Keratinocyte (primary cell): ENCODE results near the gene STK11.

Experiments
- EZH2 ChIP-seq: IDR thresholded peaks from one replicate; pipeline ENCODE4 v1.6.1; 2012; ENCODE audit warnings: inconsistent platforms, mild to moderate bottlenecking, low read length, moderate library complexity
- TF ChIP-seq, protein P1 (sequence below), 3 experiments: IDR thresholded peaks in 1 of 3; conservative IDR thresholded peaks in 1 of 3; optimal IDR thresholded peaks in 1 of 3; 2 replicates in 2 of 3; 3 replicates in 1 of 3; pipeline versions ENCODE3 to v1.5.1; 2011; ENCODE audit warnings: low read length in 3 of 3, mild to moderate bottlenecking in 3 of 3, moderate library complexity in 2 of 3, control low read depth in 1 of 3, inconsistent platforms in 1 of 3; ENCODE audit not compliant: insufficient read depth in 2 of 3; ENCODE audit errors: extremely low read depth in 1 of 3

DNA sequence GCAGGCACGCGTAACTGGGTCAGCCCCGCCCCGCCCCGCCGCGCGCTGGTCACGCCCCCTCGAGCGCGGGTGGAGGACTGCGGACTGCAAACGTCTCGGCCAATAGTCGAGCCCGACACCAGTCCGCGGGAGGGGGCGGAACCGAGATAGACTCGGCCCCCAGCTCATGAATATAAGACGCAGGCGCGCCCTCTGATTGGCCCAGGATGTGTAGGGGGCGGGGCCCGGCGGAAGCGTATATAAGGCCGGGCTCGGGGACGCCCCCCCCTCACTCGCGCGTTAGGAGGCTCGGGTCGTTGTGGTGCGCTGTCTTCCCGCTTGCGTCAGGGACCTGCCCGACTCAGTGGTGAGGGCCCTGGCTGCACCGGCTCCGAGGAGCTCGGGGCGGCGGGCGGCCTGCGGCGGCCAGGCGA is 63.5 kb downstream of the STK11 start, which contains the start of gene CIRBP:
- TF ChIP-seq, protein P1, sequence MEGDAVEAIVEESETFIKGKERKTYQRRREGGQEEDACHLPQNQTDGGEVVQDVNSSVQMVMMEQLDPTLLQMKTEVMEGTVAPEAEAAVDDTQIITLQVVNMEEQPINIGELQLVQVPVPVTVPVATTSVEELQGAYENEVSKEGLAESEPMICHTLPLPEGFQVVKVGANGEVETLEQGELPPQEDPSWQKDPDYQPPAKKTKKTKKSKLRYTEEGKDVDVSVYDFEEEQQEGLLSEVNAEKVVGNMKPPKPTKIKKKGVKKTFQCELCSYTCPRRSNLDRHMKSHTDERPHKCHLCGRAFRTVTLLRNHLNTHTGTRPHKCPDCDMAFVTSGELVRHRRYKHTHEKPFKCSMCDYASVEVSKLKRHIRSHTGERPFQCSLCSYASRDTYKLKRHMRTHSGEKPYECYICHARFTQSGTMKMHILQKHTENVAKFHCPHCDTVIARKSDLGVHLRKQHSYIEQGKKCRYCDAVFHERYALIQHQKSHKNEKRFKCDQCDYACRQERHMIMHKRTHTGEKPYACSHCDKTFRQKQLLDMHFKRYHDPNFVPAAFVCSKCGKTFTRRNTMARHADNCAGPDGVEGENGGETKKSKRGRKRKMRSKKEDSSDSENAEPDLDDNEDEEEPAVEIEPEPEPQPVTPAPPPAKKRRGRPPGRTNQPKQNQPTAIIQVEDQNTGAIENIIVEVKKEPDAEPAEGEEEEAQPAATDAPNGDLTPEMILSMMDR (optimal IDR thresholded peaks at IDR 0.05 in 1 of 3, IDR thresholded peaks at IDR 0.05 in 1 of 3, conservative IDR thresholded peaks at IDR 0.05 in 1 of 3; ENCODE audit: extremely low read depth in 1 of 3, insufficient read depth in 2 of 3, low read length in 3 of 3), result no peak
- no peak for TF ChIP-seq EZH2
